Activated CD4-positive, CD25-positive, alpha-beta regulatory T cell treated with anti-CD3 and anti-CD28 coated beads, Interleukin-2, amount 50 U/mL, for 72 hours (primary cell): ENCODE measurements around the gene CISD2.
"Not testable (repeated sequence)": the region's sequence is repeated elsewhere in the genome, so short reads cannot be mapped to it uniquely, and the experiment has no call there.

Experiments used
- DNase-seq: peaks from one replicate; pipeline ENCODE4 v3.0.0; 2021

The CISD2 gene

DNA sequence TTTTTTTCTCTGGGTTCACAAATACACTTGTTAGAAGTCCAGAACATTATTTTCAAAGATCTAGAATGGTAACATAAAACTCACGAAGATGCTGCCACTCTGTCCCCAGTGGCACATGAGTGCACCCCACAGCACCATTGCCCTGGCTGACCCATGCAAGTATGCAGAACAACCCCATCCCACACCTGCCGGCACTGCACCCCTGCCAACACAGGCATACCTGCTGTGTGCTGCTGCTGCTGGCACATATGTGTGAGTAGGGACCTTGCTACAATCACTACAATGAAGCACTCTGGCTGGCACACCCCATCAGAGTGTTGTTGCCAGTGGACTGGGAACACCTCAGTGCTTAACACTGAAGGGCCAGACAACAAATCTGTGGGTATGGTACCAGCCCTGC lies 66.9 kb downstream of the CISD2 start:
- no peak for DNase-seq

DNA sequence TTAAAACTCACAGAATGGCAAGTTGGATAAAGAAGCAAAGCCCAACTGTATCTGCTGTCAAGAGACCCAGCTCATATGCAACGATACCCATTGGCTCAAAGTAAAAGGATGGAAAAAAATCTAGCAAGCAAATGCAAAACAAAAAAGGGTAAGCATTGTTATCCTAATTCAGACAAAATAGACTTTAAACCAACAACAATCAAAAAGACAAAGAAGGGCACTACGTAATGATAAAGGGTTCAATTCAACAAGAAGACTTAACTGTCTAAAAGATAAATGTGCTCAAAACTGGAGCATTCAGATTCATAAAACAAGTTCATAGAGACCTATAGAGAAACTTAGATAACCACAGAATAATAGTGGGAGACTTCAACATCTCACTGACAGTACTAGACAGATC lies 69.3 kb downstream of the CISD2 start:
- DNase-seq = not testable (repeated sequence)
